GM18870 (cell line): Measurements from ENCODE around the gene NCAM1.

Source experiments
- ATAC-seq: cut with Tn5 transposase; IDR thresholded peaks from one replicate; pipeline ENCODE4 v1.9.1; 2021; ENCODE audit warnings: moderate library complexity; ENCODE audit not compliant: unreplicated experiment

The NCAM1 gene

DNA sequence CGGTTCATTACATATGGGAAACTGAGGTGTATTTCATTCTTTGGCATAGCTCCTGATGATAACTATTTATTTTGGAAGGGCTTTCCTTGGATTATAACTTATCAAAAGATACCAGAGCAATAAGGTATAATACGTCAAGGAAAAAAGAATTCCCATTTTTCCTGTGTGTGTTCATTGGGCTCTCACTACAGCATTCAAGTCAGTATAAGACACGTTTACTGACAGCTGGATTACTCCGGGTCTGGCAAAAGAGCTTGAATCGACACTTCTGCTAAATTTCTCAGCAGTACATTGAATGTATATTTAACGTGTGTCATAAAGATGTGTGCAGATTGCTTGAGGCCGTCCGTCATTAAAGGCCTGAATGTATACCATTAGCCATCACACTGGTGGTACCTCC is 163.4 kb downstream of the NCAM1 start:
- no peak for ATAC-seq

DNA sequence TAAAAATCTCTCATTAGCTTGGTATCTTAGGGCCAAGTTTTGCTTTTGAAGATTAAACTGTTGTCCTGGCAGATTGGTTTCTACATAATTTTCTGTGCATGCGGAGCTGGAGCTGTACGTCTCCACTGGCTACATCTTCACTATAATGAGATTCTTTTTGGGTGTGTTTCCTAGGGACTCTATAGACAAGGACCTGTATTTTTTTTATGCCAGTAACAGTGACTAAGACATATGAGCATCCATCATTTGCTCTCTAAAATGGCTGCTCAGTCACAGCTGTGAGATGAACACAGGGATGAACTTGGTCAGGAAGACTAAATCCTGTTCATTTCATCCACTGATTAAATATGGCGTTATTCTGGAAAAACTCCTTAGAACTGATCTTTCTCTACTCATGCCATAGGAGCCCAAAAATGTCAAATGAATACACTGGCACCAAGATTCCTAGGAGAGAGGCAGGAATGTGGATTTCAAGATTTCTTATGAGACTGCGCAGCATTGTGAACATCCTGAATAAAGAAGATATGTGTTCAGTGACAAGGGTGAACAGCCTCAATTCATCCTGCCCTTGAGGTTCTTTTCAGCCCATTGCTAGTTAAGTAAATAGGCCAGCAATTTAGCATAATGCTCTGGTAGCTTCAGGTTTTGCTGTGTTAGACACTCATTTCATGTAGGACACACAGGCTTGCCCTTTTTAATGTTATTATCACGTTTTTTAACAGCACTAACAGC is 168.2 kb downstream of the NCAM1 start:
- ATAC-seq, result no peak

DNA sequence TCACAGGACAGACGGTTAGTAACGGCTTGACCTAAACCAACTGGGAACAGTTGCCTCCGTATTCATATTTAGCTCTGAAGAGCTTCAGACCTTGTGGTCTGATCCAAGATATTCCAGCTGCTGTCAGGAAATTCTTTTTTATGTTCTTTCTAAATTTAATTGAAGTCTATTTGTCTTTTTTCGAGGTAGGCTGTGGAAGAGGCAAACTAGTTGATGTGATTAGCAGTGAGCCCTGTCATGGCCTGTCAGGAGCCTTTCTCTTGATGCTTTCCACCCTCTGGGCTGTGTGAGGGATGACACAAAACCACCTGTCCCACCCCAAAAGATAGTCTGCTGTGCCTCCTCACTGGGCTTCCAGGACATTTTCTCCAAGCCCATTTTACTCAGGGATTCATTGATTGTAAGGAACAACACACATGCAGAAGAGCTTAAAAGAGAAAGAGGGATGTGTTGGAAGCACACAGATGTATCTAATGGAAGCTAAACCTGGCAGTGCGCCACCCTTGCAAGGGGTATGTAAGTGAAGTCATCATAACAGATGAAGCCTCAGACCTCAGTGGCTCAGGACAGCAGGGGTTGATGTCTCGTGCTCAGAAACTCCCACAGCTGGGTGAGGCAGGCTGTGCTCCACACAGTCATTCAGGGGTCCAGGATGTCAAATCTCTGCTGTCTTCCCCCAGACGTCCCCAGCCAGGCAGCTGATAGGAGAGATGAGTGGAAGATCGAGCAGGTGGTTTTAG is 170.0 kb downstream of the NCAM1 start:
- no peak for ATAC-seq

DNA sequence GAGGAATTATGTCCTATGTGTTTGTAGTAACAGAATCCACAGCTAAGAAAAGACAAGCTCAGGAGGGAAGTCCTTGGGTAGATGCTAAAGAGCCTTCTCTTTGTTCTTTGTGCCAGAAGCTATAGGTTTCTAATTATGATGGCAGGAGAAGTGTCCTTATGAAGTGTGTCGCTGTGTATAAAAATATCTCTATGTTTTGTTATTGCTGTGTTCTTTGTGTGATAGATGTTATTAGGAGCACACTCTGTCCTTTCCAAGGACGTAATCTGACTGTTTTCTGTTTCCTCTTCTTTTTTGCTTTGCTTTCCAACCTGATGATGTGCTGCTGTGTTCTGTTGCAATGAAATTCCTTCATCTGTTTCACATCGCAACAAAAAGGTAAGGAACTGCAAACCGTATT is 171.9 kb downstream of the NCAM1 start:
- no peak for ATAC-seq

DNA sequence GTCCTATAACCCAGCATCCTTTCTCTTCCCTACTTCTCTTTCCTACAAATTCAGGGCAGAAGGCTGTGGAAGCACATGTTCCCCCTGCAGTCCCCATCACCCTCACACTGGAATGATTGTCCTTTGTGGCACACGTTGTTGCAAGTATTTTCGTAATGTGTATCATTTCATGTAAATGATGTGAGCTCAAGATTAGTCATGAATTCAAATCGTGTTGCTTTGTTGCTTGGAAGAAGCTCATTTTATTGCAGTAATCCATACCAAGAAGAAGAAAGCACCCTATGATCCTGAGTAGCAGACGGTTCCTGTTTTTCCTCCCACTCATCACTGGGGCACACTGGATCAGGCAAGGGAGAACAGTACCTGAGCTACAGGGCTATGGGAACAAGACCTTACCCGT is 173.4 kb downstream of the NCAM1 start:
- ATAC-seq, result no peak

DNA sequence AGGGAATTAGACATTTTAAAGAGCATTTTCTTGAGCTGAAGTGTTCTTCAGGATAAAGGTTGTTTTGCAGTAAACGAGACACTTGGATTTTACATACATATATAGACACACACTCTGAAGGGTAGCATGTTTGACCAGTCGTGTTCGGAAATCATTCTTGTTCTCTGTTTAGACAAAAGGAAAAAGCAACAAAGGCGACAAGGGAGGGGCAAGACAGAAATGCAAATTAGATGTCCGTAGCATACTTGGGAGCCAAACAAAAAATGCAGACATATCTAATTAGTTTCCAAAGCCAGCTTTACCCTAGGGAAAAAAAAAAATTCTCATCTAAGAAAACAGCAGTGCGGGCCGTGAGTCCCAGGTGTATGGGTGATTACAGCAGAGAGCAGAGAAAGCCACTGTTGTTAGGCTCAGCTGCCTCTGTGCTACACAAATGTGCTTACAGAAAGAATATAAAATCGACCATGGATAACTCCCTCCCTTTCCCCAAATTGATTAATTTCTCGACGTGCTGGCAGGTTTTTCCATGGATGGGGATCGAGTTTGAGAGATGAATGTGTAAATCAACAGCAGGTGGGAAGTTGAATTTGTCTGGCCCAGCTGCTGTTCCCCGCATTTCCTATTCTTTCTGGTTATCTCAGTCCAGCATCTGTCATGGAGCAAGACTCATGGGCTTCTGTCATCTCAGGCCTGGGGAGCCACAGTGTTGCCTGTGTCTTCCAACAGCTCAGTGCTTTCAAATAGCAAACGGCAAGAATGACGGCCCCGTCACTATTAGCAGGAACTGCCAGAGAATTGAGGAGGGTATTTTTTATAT is 176.7 kb downstream of the NCAM1 start:
- no peak for ATAC-seq

DNA sequence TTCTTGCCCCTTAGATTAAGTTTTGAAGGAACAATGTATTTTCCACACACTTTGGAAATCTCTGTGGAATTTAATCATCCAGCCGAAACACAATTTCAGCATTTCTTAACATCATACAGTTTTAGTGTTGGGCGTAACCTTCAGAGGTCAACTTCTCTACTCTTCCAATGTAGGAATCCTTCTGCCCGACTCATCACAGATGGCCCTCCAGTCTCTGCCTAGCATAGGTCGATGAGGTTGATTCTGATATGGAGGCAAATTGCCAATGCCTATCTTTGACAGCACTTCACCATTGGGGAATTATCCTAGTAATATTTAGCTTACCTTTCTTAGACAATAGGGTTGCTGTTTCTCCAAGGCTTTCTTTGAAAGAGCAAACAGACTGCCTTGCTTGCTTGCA is 177.5 kb downstream of the NCAM1 start:
- ATAC-seq, result no peak

DNA sequence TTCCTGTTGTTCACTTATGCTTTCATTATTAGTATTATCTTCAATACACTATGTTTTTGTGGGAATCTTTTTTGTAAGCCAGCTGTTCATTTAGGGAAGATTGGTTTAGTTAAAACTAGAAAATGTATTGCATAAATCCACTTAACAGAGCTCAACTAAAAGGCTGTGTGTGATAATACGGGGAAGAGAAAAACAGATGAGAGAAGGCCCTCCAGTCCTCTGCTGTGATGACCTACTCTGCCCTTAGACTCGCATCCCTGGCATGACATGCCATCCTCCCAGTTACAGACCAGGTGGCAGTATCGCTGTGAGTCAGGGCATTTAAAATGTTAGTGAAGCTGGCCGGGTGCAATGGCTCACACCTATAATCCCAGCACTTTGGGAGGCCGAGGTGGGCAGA is 179.8 kb downstream of the NCAM1 start:
- ATAC-seq, result no peak

DNA sequence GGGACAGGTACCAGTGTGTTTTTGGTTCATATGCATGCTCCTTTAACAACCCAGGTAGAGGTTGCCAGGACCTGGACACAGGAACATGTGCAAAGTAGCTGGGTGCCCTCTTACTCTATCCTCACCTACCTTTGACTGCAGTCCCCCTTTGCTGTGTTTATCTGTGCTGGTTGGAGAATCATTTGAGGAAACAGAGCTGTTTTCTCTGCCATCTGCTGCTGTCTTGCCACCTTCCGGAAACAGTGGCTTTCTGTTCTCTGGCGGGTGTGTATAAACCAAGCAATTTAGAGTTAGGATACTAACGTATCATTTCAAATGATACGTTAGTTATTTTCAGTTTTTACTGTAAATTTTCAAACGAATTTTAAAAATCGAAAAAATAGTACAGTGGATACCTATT is 181.3 kb downstream of the NCAM1 start:
- no peak for ATAC-seq

DNA sequence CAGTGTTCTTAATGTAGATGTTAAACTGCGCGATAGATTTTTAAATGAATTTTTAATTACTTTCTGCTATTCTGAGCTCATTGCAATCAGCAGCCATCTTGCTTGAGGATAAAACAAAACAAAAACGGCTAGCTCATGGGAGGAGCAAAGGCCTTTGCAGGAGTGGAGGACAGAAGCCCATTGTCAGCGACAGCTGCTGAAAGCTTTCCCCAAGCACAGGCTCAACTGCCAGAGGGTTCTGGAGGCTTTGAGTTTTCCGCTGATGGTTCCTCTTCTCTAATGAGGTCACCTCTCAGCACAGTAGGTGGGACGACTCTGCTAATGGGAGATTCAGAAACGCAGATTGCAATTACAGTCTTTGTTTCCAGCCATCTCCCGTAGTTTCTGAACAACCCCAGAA is 186.0 kb downstream of the NCAM1 start:
- ATAC-seq, result no peak

DNA sequence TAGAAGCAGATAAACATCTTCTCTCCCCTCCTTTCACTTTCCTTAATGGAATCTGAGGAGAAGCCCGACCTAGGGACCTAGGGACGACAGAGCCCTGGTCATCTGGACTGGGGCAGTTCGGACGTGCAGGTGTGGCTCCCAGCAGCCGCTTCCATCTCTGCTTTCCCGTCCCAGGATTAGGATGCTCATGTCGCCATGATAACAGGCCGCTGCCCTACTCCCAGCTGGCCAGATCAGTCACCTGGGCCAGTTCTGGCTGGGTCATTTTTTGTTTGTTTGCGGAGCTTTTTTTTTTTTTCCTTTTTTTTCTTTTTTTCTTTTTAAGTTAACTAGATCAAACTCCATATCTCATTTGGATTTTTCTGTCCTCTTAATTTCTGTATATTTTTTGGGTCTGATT is 186.9 kb downstream of the NCAM1 start:
- ATAC-seq, result no peak

DNA sequence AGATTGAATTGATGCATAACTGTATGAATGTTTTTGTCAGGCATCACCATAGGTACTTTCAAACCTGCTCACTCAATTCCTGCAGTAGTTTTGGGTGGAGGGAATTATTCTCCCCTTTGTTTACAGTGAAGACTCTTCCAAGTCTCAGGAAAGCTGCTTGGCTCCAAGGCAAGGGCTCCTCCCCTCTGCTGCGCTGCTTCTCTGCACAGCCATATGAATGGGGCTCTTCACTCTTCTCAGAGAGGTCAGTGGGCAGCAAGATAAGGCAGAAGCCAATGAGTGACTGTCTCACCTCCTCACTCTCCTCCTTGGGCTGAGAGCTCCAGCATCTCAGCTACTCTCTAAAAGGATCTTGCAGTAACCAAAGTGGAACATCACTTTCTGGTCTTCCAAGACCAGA is 187.4 kb downstream of the NCAM1 start:
- ATAC-seq, result no peak

DNA sequence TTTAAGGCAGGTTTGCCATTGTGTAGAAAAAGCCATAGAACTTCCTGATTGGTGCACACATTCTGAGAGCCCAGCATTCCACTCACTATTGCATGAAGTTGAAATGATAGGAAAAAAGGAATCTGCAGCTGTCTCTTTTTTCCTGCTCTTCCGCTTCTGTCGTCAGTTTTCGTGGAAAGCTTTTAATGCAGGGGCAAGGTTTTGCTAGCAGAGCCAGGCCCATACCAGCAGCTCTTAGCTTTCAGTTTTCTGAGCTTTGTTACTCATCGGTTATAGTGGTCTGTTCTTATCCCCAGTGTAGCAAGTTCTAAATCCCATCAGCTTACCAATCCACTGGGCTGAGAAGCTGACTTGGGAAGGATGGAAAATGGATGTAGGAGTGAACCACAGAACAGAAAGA is 190.3 kb downstream of the NCAM1 start:
- no peak for ATAC-seq

DNA sequence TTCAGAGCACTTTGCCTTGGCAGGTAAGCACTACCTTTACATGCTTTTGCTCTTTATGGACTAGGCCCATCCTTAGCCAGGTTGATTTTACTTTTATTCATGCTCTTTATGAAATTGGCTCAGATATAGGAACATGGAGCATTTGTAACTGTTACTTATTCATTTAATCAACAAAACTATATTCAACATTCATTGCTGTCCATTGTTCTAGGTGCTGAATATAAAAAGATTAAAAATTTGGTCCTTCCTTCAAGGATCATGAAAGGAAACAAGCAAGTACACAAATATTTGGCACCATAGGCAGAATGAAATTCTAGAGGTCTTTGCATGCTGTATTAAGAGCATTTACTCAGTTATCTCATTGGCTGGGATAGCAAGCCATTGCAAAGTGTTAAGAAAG is 191.3 kb downstream of the NCAM1 start:
- no peak for ATAC-seq

DNA sequence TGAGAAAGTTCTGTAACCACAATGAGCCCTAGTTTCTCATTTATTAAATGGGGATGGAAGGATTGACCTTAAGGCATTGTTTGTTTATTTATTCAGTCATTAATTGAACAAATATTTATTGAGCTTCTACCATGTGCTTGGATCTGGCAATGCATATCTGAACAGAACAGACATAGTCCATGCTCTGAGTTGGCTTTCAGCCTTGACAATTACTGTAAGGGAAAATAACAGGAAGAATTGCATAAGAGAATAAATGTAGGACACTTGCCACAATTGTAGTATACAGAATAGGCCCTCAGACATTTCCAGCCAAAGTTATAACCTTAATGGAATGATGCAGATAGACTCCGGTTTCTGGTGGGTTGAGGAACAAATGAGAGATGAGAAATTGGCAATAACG is 192.6 kb downstream of the NCAM1 start:
- no peak for ATAC-seq

DNA sequence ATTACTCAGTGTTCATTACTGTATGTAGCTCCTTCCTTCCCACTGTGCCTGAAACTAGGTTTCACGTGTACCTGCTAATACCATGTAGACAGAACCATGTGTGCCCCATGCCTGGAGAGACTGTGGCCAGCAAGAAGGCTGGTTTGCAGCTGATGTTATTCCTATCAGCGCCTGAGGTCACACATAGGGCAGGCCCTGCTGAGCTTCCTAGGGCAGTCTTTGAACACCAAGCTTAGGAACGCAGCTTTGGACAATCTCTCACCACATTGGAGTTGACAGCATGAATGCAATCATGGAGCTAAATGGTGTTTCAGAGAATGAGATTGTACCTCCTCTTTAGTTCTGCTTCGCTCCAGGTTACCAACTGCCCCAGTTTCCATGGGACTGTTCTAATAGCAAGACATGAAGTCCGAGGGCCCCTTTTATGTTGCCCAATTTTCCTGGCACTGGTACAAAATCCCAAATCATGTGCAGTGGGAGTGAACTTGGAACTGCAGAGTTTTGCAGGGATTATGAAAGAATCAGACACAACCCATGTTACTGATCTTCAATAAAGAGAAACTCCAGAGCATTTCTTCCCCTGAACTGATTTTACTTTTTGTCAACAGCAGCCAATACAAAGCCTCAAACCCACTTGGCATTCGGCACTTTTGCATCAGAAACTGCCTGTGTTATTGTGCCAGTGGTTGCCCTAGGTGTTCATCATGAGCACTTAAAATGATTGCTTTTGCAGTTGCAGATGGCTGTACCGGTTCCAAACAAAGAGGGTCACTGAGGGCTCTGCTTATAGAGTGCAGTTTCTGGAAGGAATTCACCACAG is 199.0 kb downstream of the NCAM1 start:
- no peak for ATAC-seq

DNA sequence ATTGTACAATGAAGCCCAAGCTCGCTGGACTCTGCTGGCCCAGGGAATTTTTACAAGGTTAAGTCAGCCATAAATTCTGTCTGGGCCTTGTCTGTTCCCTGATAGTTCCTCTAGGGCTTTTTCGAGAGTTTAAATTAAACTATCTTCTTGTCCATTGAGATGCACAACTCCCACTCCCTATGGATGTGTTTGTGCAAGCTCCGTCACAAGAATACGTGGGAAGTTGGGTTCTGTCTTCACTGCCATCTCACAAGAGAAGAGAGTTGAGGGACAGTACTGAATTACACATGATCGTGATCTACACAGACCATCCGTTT is 199.5 kb downstream of the NCAM1 start:
- no peak for ATAC-seq

DNA sequence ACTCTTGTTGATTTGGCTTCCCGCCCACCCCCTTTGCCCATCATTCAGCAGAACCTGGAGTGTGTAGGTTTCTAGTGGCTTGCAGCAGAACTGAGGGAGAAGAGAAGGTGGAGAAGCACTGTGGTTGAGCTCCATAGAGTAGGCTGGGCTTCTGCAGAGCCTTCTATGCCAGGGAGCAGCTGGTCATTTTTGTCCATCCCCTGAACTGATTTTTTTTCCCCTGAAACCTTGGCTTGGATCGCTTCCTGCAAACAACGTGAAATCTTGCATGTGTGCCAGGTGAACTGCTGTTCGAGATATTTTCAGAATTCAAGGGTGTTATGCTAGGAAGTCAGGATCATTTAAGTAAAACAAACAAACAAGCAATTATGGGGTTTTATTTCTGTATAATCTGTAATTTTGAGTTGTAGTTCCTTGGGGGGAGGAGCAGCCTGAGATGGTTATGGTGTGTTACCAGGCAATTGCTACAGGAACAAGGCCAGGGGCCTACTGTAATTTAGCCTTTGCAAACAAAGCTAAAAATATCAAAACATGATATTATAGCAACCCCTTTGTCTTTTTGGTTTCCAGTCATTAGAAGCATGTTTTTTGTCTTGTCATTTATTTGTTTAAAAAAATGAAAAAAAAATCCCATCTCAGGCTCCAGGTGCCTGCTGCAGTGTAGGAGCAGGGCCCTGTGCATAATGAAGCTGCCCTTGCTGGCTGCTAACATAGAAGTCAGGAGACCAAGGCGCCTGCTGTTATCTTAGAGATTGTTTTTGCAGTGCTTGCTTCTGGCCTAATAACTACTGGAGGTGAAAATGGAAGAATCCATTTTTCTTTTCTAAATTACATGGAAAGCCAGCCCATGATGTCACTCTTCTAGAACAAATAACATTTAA is 200.7 kb downstream of the NCAM1 start:
- ATAC-seq, result no peak

DNA sequence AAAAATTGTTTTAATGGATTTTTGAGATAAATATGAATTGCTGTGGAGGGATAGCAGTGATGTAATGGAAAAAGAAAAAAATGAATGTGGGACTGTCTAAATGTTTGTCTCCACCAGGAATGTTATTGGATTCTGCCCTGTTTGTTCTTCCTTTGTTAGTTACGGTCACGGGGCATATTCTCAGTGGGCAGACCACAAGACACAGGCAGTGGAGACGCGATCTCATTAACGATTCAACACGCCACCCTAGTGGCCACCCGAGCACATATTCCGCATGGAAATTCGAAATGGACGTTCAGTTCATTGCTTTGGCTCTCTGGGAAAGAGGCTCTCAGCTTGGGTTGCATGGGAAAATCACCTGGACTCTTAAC is 201.4 kb downstream of the NCAM1 start:
- no peak for ATAC-seq

DNA sequence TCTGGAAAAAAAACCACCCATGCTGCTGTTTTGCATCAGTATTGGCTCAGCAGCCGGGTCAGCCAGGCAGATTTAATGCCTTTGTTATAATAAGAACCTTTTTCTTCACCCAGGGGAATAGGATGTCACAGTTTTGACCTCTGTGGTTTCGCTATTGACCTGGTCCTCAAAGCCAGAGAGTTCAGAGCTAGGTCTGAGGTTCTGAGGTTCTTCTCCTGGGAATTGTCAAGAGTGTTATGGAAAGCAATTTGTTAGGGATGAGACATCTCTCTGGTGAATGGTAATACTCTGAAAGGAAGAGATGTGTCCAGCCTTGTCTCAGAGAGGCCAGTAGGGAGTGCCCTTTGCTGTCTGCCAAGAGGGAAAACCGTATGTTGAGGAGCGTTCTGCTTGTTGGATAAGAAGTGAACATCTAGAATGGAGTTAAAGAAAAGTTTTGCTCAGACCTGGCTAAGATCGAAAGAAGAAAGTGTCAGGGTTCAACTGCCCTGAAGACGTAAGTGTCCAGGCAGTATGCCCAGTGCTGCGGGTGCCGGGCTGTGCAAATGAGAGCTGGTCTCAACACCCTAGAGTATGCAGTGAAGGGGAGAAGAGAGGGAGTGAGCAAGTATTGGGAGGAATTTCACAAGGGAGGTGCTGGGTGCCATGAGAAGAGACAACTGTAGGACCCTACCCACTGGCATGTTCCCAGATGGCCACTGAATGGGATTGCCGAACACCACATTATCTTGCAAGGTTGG is 202.2 kb downstream of the NCAM1 start:
- no peak for ATAC-seq
